OCI-LY1 (cell line): ENCODE results near the gene OOEP.

ENCODE experiments used
- H2AFZ ChIP-seq: fragments of 200-600 bp; sonication (generic), shearing (Covaris generic); 2 replicates; pipeline ENCODE4 v1.6.0; 2014; ENCODE audit warnings: antibody characterized with exemption, mild to moderate bottlenecking, low read length
- H3F3A ChIP-seq: fragments of 200-600 bp; sonication (generic), shearing (Covaris generic); 2 replicates; pipeline ENCODE4 v1.6.0; 2014; ENCODE audit warnings: mild to moderate bottlenecking, antibody characterized with exemption, low read length, moderate library complexity; ENCODE audit not compliant: insufficient read depth
- H3K27ac ChIP-seq: fragments of 200-600 bp; sonication (generic); 2 replicates; pipeline ENCODE4 v1.5.1; 2014; ENCODE audit warnings: low read length, mixed run types, mild to moderate bottlenecking, low read depth; ENCODE audit not compliant: poor library complexity, severe bottlenecking
- H3K27me3 ChIP-seq: fragments of 200-600 bp; sonication (generic); 2 replicates; pipeline ENCODE4 v1.6.0; 2014; ENCODE audit warnings: antibody characterized with exemption, mild to moderate bottlenecking, low read length, moderate library complexity; ENCODE audit not compliant: insufficient read depth
- H3K36me3 ChIP-seq: fragments of 200-600 bp; sonication (generic); 2 replicates; pipeline ENCODE4 v1.6.1; 2014; ENCODE audit warnings: mild to moderate bottlenecking, antibody characterized with exemption, low read length, moderate library complexity, mixed read lengths; ENCODE audit not compliant: insufficient read depth
- H3K4me1 ChIP-seq: fragments of 200-600 bp; sonication (generic); 2 replicates; pipeline ENCODE4 v1.5.1; 2014; ENCODE audit warnings: mild to moderate bottlenecking, low read length, moderate library complexity; ENCODE audit not compliant: insufficient read depth, severe bottlenecking
- H3K4me2 ChIP-seq: fragments of 200-600 bp; sonication (generic), shearing (Covaris generic); 2 replicates; pipeline ENCODE4 v1.6.1; 2014; ENCODE audit warnings: low read length
- H3K4me3 ChIP-seq: fragments of 200-600 bp; sonication (generic); 2 replicates; pipeline ENCODE4 v1.5.1; 2014; ENCODE audit warnings: low read length, low read depth, mild to moderate bottlenecking, mixed read lengths; ENCODE audit not compliant: poor library complexity, severe bottlenecking
- H3K79me2 ChIP-seq: fragments of 200-600 bp; shearing (Covaris generic); 2 replicates; pipeline ENCODE4 v1.6.1; 2016; ENCODE audit warnings: mixed run types, low read length, mixed read lengths; ENCODE audit not compliant: insufficient read depth
- H3K9ac ChIP-seq: fragments of 200-600 bp; sonication (generic), shearing (Covaris generic); 2 replicates; pipeline ENCODE4 v1.6.1; 2014; ENCODE audit warnings: mild to moderate bottlenecking, low read length, mixed read lengths
- H3K9me2 ChIP-seq: fragments of 200-600 bp; sonication (generic), shearing (Covaris generic); 2 replicates; pipeline ENCODE4 v1.6.1; 2014; ENCODE audit warnings: low read depth, mild to moderate bottlenecking, low read length, mixed read lengths
- H3K9me3 ChIP-seq: fragments of 200-600 bp; shearing (Covaris generic); 2 replicates; pipeline ENCODE4 v1.6.1; 2014; ENCODE audit warnings: low read length, mixed read lengths
- H4K20me1 ChIP-seq: fragments of 200-600 bp; sonication (generic), shearing (Covaris generic); 2 replicates; pipeline ENCODE4 v1.6.0; 2016; ENCODE audit warnings: mild to moderate bottlenecking, low read length; ENCODE audit not compliant: insufficient read depth
- EZH2 ChIP-seq: fragments of 200-600 bp; sonication (generic), shearing (Covaris generic); IDR thresholded peaks from 2 replicates; pipeline ENCODE4 v1.8.0; 2017; ENCODE audit warnings: borderline replicate concordance, mixed run types, mild to moderate bottlenecking, antibody characterized with exemption, low read length, moderate library complexity, mixed read lengths
- TF ChIP-seq, protein P1 (sequence below): fragments of 200-600 bp; sonication (generic), shearing (Covaris generic); IDR thresholded peaks from 2 replicates; pipeline ENCODE4 v1.5.1; 2017; ENCODE audit warnings: mild to moderate bottlenecking, antibody characterized with exemption, low read length, moderate library complexity, mixed read lengths

Gene OOEP

DNA sequence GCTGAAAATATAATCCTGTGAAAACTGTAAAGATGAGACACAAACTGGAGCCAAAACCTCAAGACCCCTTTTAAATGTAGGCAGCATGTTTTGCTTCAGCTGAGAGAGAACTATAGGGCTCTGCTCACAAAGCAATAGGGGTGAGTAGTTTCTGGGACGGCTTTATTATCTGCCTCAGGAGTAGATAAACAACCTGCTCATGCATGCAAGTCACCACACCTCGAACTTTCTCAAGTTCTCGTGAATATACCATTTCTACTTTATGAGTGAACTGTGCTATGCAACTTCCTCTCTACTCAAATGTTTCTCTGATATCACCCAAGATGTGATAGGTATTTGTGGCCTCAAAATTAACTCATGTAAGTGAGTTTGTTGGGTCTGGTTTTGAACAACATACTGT is 7.5 kb upstream of the OOEP start:
- H3K9ac ChIP-seq, result no peak overlapping the region
- H3K36me3 ChIP-seq, result no peaks in the 10 kb centered on the region

DNA sequence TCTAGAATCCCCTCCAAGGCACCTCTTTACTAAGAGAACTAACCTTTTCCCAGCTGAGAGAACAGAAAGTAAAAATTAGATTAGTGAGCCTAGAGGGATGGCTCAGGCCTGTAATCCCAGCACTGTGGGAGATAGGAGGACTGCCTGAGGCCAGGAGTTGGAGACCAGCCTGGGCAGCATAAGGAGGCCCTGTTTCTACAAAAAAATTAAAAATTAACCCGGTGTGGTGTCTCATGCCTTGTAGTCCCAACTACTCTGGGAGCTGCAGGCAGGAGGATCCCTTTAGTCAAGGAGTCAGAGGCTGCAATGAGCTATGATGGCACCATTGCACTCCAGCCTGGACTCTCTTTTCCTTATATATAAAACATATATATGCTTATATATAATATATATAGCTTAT is 5.5 kb upstream of the OOEP start:
- no peak overlapping the region for H2AFZ ChIP-seq
- H3K36me3 ChIP-seq, result no peaks in the 10 kb centered on the region
- H3K27me3 ChIP-seq, result no peaks in the 10 kb centered on the region
- H3K4me2 ChIP-seq, result no peak overlapping the region
- no peaks in the 10 kb centered on the region for H3K79me2 ChIP-seq
- no peak overlapping the region for H3K27ac ChIP-seq
- H3K9me3 ChIP-seq, result no peaks in the 10 kb centered on the region; the same call in 1 of the 2 replicates
- no peaks in the 10 kb centered on the region for H4K20me1 ChIP-seq
- H3F3A ChIP-seq, result no peaks in the 10 kb centered on the region
- no peak overlapping the region for H3K4me3 ChIP-seq
- TF ChIP-seq, protein P1, sequence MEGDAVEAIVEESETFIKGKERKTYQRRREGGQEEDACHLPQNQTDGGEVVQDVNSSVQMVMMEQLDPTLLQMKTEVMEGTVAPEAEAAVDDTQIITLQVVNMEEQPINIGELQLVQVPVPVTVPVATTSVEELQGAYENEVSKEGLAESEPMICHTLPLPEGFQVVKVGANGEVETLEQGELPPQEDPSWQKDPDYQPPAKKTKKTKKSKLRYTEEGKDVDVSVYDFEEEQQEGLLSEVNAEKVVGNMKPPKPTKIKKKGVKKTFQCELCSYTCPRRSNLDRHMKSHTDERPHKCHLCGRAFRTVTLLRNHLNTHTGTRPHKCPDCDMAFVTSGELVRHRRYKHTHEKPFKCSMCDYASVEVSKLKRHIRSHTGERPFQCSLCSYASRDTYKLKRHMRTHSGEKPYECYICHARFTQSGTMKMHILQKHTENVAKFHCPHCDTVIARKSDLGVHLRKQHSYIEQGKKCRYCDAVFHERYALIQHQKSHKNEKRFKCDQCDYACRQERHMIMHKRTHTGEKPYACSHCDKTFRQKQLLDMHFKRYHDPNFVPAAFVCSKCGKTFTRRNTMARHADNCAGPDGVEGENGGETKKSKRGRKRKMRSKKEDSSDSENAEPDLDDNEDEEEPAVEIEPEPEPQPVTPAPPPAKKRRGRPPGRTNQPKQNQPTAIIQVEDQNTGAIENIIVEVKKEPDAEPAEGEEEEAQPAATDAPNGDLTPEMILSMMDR, result no peak
- TF ChIP-seq EZH2, result no peak
- H3K9me2 ChIP-seq, result no peaks in the 10 kb centered on the region
- no peak overlapping the region for H3K9ac ChIP-seq
- H3K4me1 ChIP-seq, result no peaks in the 10 kb centered on the region

More for the DNA sequence above, 7.5 kb upstream of the OOEP start:
- no peaks in the 10 kb centered on the region; the same call in 1 of the 2 replicates for H3K9me3 ChIP-seq
- TF ChIP-seq, protein P1, result no peak
- no peak for TF ChIP-seq EZH2
- H3K79me2 ChIP-seq, result no peaks in the 10 kb centered on the region
- H3K4me3 ChIP-seq, result no peak overlapping the region
- H3F3A ChIP-seq, result no peaks in the 10 kb centered on the region
- H3K9me2 ChIP-seq, result no peaks in the 10 kb centered on the region
- H3K27me3 ChIP-seq, result no peaks in the 10 kb centered on the region
- H4K20me1 ChIP-seq, result no peaks in the 10 kb centered on the region
- no peak overlapping the region for H3K27ac ChIP-seq
- H2AFZ ChIP-seq, result no peak overlapping the region
- no peak overlapping the region for H3K4me2 ChIP-seq
- no peaks in the 10 kb centered on the region for H3K4me1 ChIP-seq

DNA sequence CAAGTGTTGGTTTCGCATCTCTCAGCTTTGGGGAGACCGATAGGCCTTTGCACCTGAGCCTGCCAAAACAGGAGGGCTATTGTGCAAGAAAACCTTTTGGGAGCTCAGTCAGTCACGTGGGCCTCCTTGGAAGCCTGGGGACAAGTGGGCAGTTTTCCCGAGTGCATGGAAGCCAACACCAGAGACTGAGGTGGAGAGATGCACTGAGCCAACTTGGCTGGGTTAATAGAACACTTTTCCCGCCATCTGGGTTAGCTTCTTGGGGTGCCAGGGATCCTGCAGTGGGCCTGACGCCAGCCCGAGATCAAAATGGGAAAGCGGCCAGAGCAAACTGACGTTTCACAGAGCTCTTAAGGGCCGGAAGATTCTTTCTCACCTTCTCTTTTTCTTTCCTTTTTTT is 2.8 kb upstream of the OOEP start:
- TF ChIP-seq, protein P1, result no peak
- TF ChIP-seq EZH2, result no peak
- no peaks in the 10 kb centered on the region for H3K9me2 ChIP-seq
- no peaks in the 10 kb centered on the region for H3K27me3 ChIP-seq

More for the DNA sequence above, 2.8 kb upstream of the OOEP start:
- Histone ChIP-seq H3K4me3 (no peak overlapping the region), H3F3A (no peaks in the 10 kb centered on the region), H3K4me2 (no peak overlapping the region), H4K20me1 (no peaks in the 10 kb centered on the region), H3K9ac (no peak overlapping the region), H3K4me1 (no peaks in the 10 kb centered on the region), H3K9me3 (no peaks in the 10 kb centered on the region; the same call in 1 of the 2 replicates), H3K79me2 (no peaks in the 10 kb centered on the region), H3K36me3 (no peaks in the 10 kb centered on the region), H3K27ac (no peak overlapping the region), H2AFZ (no peak overlapping the region)
